GM23248 (cell line): ENCODE measurements around the gene ASIC2.

Experiments
- EZH2 ChIP-seq: fragments of 200-600 bp; sonication (generic); IDR thresholded peaks from 2 replicates; pipeline ENCODE4 v1.6.1; 2018; ENCODE audit warnings: antibody characterized with exemption, mild to moderate bottlenecking; ENCODE audit not compliant: insufficient read depth, poor library complexity, severe bottlenecking
- EZH2phosphoT487 ChIP-seq: fragments of 200-600 bp; sonication (generic); IDR thresholded peaks from 2 replicates; pipeline ENCODE4 v1.6.1; 2018; ENCODE audit warnings: antibody characterized with exemption, moderate library complexity, mild to moderate bottlenecking, low read depth; ENCODE audit not compliant: insufficient read depth

- TF ChIP-seq EZH2phosphoT487 (no peak), EZH2 (no peak)
Measured at GRCh38 chr17:33277436-33278100, 15.5 kb downstream of the ASIC2 start.
